Endothelial cell of umbilical vein (primary cell): ENCODE results near the gene ATP8A2.

ENCODE experiments used
- EZH2 ChIP-seq: IDR thresholded peaks from 2 replicates; pipeline ENCODE4 v1.6.1; 2012; ENCODE audit warnings: borderline replicate concordance, low read depth, mild to moderate bottlenecking, moderate library complexity, low read length, inconsistent platforms; ENCODE audit not compliant: severe bottlenecking
- GATA2 ChIP-seq: IDR thresholded peaks from 2 replicates; pipeline ENCODE4 v1.7.0; 2011; ENCODE audit warnings: low read depth, mild to moderate bottlenecking, moderate library complexity, mixed read lengths, low read length; ENCODE audit not compliant: insufficient read length, insufficient read depth
- JUN ChIP-seq: IDR thresholded peaks from 2 replicates; pipeline ENCODE4 v1.6.1; 2011; ENCODE audit warnings: borderline replicate concordance, low read depth; ENCODE audit not compliant: insufficient read length, insufficient read depth
- MYC ChIP-seq: IDR thresholded peaks from one replicate; pipeline ENCODE4 v1.6.1; 2011; ENCODE audit warnings: mild to moderate bottlenecking, low read depth, low read length
- POLR2A ChIP-seq: IDR thresholded peaks from 2 replicates; pipeline ENCODE4 v1.6.1; 2012; ENCODE audit warnings: low read depth, mild to moderate bottlenecking, control low read depth, low read length
- POLR2AphosphoS5 ChIP-seq: IDR thresholded peaks from 2 replicates; pipeline ENCODE4 v1.6.1; 2012; ENCODE audit warnings: low read depth, mild to moderate bottlenecking, control low read depth, low read length, moderate library complexity; ENCODE audit not compliant: insufficient read depth
- TF ChIP-seq, protein P1 (sequence below), 2 donors: IDR thresholded peaks; 1 replicate in 1 of 2; 2 replicates in 1 of 2; pipeline ENCODE4 v1.5.1; 2011; ENCODE audit warnings: low read length in 2 of 2, mild to moderate bottlenecking in 2 of 2, moderate library complexity in 2 of 2, control low read depth in 1 of 2, inconsistent platforms in 1 of 2, low read depth in 1 of 2; ENCODE audit not compliant: insufficient read depth in 1 of 2; ENCODE audit errors: extremely low read depth in 1 of 2
- TF ChIP-seq, protein P2 (sequence below): IDR thresholded peaks from 2 replicates; pipeline ENCODE4 v1.6.1; 2011; ENCODE audit not compliant: insufficient read depth, insufficient read length

DNA sequence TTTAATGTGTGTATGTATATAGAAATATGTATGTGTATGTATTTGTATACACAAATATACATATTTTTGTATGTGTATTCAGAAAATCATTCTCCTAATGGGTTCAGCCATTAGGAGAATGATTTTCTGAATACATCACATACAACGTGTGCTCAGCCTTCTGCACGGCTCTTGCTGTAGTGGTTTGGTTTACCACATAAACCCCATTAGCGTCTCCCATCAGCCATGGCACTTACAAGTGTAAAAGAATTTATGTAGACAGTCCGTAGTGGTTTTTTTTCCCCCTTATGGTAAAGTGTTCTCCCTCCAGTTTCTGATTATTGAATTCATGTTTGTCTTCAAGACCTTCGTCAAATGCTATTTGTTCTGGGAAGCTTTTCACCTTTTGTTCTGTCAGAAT is 38.2 kb downstream of the ATP8A2 start:
- TF ChIP-seq, protein P1, sequence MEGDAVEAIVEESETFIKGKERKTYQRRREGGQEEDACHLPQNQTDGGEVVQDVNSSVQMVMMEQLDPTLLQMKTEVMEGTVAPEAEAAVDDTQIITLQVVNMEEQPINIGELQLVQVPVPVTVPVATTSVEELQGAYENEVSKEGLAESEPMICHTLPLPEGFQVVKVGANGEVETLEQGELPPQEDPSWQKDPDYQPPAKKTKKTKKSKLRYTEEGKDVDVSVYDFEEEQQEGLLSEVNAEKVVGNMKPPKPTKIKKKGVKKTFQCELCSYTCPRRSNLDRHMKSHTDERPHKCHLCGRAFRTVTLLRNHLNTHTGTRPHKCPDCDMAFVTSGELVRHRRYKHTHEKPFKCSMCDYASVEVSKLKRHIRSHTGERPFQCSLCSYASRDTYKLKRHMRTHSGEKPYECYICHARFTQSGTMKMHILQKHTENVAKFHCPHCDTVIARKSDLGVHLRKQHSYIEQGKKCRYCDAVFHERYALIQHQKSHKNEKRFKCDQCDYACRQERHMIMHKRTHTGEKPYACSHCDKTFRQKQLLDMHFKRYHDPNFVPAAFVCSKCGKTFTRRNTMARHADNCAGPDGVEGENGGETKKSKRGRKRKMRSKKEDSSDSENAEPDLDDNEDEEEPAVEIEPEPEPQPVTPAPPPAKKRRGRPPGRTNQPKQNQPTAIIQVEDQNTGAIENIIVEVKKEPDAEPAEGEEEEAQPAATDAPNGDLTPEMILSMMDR (IDR thresholded peaks at IDR 0.05; ENCODE audit: extremely low read depth in 1 of 2, insufficient read depth in 1 of 2, low read depth in 1 of 2, low read length in 2 of 2): no peak
- TF ChIP-seq, protein P2, sequence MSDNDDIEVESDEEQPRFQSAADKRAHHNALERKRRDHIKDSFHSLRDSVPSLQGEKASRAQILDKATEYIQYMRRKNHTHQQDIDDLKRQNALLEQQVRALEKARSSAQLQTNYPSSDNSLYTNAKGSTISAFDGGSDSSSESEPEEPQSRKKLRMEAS: no peak
- TF ChIP-seq POLR2A (no peak), EZH2 (no peak), POLR2AphosphoS5 (no peak), GATA2 (no peak), JUN (no peak), MYC (no peak)
